Esophagus muscularis mucosa (tissue), 4 donors: ENCODE measurements around the gene TSTD2. TPM values are rescaled to one million over a fixed set of nuclear protein-coding genes. Genes with fewer than 3 reads are reported as not detected.
A peak's percentile ranks its signal among the peaks of the same experiment; 100 is the strongest.
"Not testable (repeated sequence)": the region's sequence is repeated elsewhere in the genome, so short reads cannot be mapped to it uniquely, and the experiment has no call there.

Experiments used
- DNase-seq: peaks from one replicate; pipeline ENCODE4 v3.0.0-alpha.2; 2017; ENCODE audit errors: extremely low spot score
- H3K27ac ChIP-seq, 4 donors: fragments of 200-600 bp; sonication (generic); replicated peaks in 1 of 4; 1 replicate in 3 of 4; 2 replicates in 1 of 4; pipeline ENCODE4 v1.5.1; 2016 to 2019; ENCODE audit warnings: mild to moderate bottlenecking in 1 of 4
- H3K27me3 ChIP-seq, 4 donors: fragments of 200-600 bp; sonication (generic); one replicate each; pipeline versions ENCODE4 v1.5.1 to v1.6.0; 2016 to 2019
- H3K36me3 ChIP-seq, 4 donors: fragments of 200-600 bp; sonication (generic); one replicate each; pipeline ENCODE4 v1.5.1; 2016 to 2019
- H3K4me1 ChIP-seq, 4 donors: fragments of 200-600 bp; sonication (generic); one replicate each; pipeline ENCODE4 v1.5.1; 2016 to 2019
- H3K4me3 ChIP-seq, 4 donors: fragments of 200-600 bp; sonication (generic); 1 replicate in 2 of 4; 2 replicates in 2 of 4; pipeline ENCODE4 v1.5.1; 2016 to 2019; ENCODE audit warnings: mild to moderate bottlenecking in 4 of 4, moderate library complexity in 1 of 4
- H3K9me3 ChIP-seq, 4 donors: fragments of 200-600 bp; sonication (generic); 1 replicate in 3 of 4; 2 replicates in 1 of 4; pipeline ENCODE4 v1.5.1; 2016 to 2019
- CTCF ChIP-seq, 3 experiments: fragments of 200-600 bp in 2 of 3; fragments of 450-650 bp in 1 of 3; sonication (generic) in 2 of 3; IDR thresholded peaks; one replicate each; pipeline ENCODE4 v1.5.1; 2017 to 2019; ENCODE audit warnings: antibody characterized with exemption in 3 of 3, mild to moderate bottlenecking in 2 of 3, moderate library complexity in 1 of 3
- EP300 ChIP-seq: sonication (generic); formaldehyde crosslinking; IDR thresholded peaks from one replicate; pipeline ENCODE4 v1.6.1; 2017; ENCODE audit warnings: antibody characterized with exemption
- POLR2A ChIP-seq: fragments of 450-650 bp; IDR thresholded peaks from one replicate; pipeline ENCODE4 v1.6.1; 2017; ENCODE audit warnings: antibody characterized with exemption, moderate library complexity, mild to moderate bottlenecking, low read depth
- POLR2AphosphoS5 ChIP-seq, 2 donors: sonication (generic); formaldehyde crosslinking; IDR thresholded peaks; one replicate each; pipeline ENCODE4 v1.6.1; 2017; ENCODE audit warnings: antibody characterized with exemption in 2 of 2
- WGBS: methylation state at CpG from one replicate; pipeline ENCODE4 v1.1.5; 2018; 5-methylcytosine and 5-hydroxymethylcytosine counted together
- intact Hi-C: fragments of 100-400 bp; cut with DNase I; formaldehyde crosslinking; loops from one replicate; pipeline ENCODE4 v1.15.1; 2023
- total RNA-seq, 4 donors: library from RNA; depleted of rRNA; stranded (reverse); fragments of >200 nt; gene quantifications; one replicate each; pipeline versions ENCODE4 v1.1.0 to v1.2.1, GENCODE V29; 2016

The TSTD2 gene
- total RNA-seq, 4 donors from 2014 or later, result 22.9 to 25.3 (median 23.5) TPM

GRCh38 chr9:97627624-97628023, 5.5 kb downstream of the TSTD2 start:
- H3K27me3 ChIP-seq, result no peaks in the 10 kb centered on the region
- 51% methylated on average over 5 of the region's 5 CpGs for WGBS
- TF ChIP-seq EP300 (no peak), POLR2AphosphoS5 (IDR thresholded peaks at IDR 0.05) (no peak), POLR2A (no peak), CTCF (IDR thresholded peaks at IDR 0.05) (no peak)
- H3K4me1 ChIP-seq, result peaks cover 20 to 49% (median 39%) of the 10 kb centered on the region in 4 donors
- intact Hi-C loops, result no loop called here
- DNase-seq, result no peak
- peak overlapping the region in 2 of 4 donors; percentile 14 to 15 for H3K4me3 ChIP-seq
- H3K36me3 ChIP-seq, result peaks cover 0 to 32% (median 14%) of the 10 kb centered on the region in 4 donors
- peak overlapping the region in 3 of 4 donors; percentile 2 to 53 (median 38) for H3K27ac ChIP-seq
- no peaks in the 10 kb centered on the region for H3K9me3 ChIP-seq

GRCh38 chr9:97625620-97626019, 7.5 kb downstream of the TSTD2 start:
- Histone ChIP-seq H3K4me3 (no peak overlapping the region), H3K9me3 (no peaks in the 10 kb centered on the region), H3K27ac (no peak overlapping the region), H3K27me3 (no peaks in the 10 kb centered on the region), H3K36me3 (peaks cover 0 to 51% (median 28%) of the 10 kb centered on the region in 4 donors), H3K4me1 (peaks cover 10 to 34% (median 24%) of the 10 kb centered on the region in 4 donors)
- intact Hi-C loops, result no loop called here
- WGBS, result 63% methylated on average over 3 of the region's 3 CpGs
- no peak for DNase-seq
- TF ChIP-seq EP300 (no peak), POLR2AphosphoS5 (IDR thresholded peaks at IDR 0.05) (no peak), POLR2A (no peak), CTCF (IDR thresholded peaks at IDR 0.05) (no peak)

- no peaks in the 10 kb centered on the region for H3K27me3 ChIP-seq
- no peaks in the 10 kb centered on the region for H3K9me3 ChIP-seq
- no peak overlapping the region for H3K4me3 ChIP-seq
- intact Hi-C loops, result no loop called here
- peaks cover 0 to 61% (median 31%) of the 10 kb centered on the region in 4 donors for H3K36me3 ChIP-seq
- 100% methylated on average over 1 of the region's 1 CpG for WGBS
- TF ChIP-seq EP300 (no peak), POLR2AphosphoS5 (IDR thresholded peaks at IDR 0.05) (no peak), POLR2A (no peak), CTCF (IDR thresholded peaks at IDR 0.05) (no peak)
- no peak for DNase-seq
- H3K4me1 ChIP-seq, result peaks cover 9 to 22% (median 20%) of the 10 kb centered on the region in 4 donors
- no peak overlapping the region for H3K27ac ChIP-seq
These were observed 9.2 kb downstream of the TSTD2 start for GRCh38 chr9:97623946-97624345.

- H3K36me3 ChIP-seq, result peaks cover 0 to 69% (median 38%) of the 10 kb centered on the region in 4 donors
- H3K4me1 ChIP-seq, H3K27me3 ChIP-seq, H3K4me3 ChIP-seq, H3K9me3 ChIP-seq, DNase-seq, intact Hi-C loops, H3K27ac ChIP-seq: not testable (repeated sequence)
- 100% methylated on average over 5 of the region's 5 CpGs for WGBS
These were observed 10.7 kb downstream of the TSTD2 start for GRCh38 chr9:97622483-97622882.

- H3K9me3 ChIP-seq, H3K27me3 ChIP-seq, H3K27ac ChIP-seq, DNase-seq, H3K4me1 ChIP-seq, intact Hi-C loops, H3K4me3 ChIP-seq: not testable (repeated sequence)
- WGBS, result 92% methylated on average over 2 of the region's 2 CpGs
- peaks cover 0 to 76% (median 43%) of the 10 kb centered on the region in 4 donors for H3K36me3 ChIP-seq
These were observed 13.1 kb downstream of the TSTD2 start for GRCh38 chr9:97620063-97620462.

GRCh38 chr9:97617939-97618416, 15.2 kb downstream of the TSTD2 start:
- Histone ChIP-seq H3K4me1 (peaks cover 0 to 12% (median 10%) of the 10 kb centered on the region in 4 donors), H3K27me3 (no peaks in the 10 kb centered on the region), H3K9me3 (no peaks in the 10 kb centered on the region), H3K36me3 (peaks cover 0 to 64% (median 38%) of the 10 kb centered on the region in 4 donors), H3K27ac (no peak overlapping the region), H3K4me3 (no peak overlapping the region)
- no peak for DNase-seq
- intact Hi-C loops, result no loop called here
- no peak for TF ChIP-seq POLR2A
- TF ChIP-seq POLR2AphosphoS5 (IDR thresholded peaks at IDR 0.05), result no peak
- TF ChIP-seq CTCF (IDR thresholded peaks at IDR 0.05), result no peak
- TF ChIP-seq EP300, result no peak
- WGBS, result 91% methylated on average over 1 of the region's 1 CpG
